Pancreas (tissue), 10 donors: Measurements from ENCODE around the gene BEGAIN. TPM values are rescaled to one million over a fixed set of nuclear protein-coding genes. Genes with fewer than 3 reads are reported as not detected.

ENCODE experiments used
- ATAC-seq, 4 donors: fragments of 200-7000 bp; cut with Tn5 transposase; one replicate each; pipeline versions ENCODE4 v1.8.0 to v1.9.1; 2020; ENCODE audit warnings: mild to moderate bottlenecking in 4 of 4, moderate library complexity in 4 of 4
- DNase-seq, 6 donors: peaks; one replicate each; pipeline ENCODE4 v3.0.0-alpha.2; 2020
- FAIRE-seq: peaks from 2 replicates; lab custom pipeline; 2012; peaks lifted over from hg19 to GRCh38; lab: Jason Lieb, UNC
- H3K27ac ChIP-seq, 4 donors: fragments of 200-600 bp; sonication (generic); 1 replicate in 3 of 4; 2 replicates in 1 of 4; pipeline versions ENCODE4 v1.5.0 to v1.8.0; 2020
- H3K27me3 ChIP-seq, 4 donors: fragments of 200-600 bp; one replicate each; pipeline ENCODE4 v1.8.0; 2021
- H3K36me3 ChIP-seq, 3 donors: fragments of 200-600 bp; sonication (generic) in 1 of 3; one replicate each; pipeline versions ENCODE4 v1.5.0 to v1.8.0; 2020 to 2021
- H3K4me1 ChIP-seq, 3 donors: fragments of 200-600 bp; one replicate each; pipeline ENCODE4 v1.8.0; 2021
- H3K4me3 ChIP-seq, 4 donors: fragments of 200-600 bp; sonication (generic) in 2 of 4; one replicate each; pipeline versions ENCODE4 v1.5.0 to v1.8.0; 2020 to 2021
- H3K9me3 ChIP-seq, 4 donors: fragments of 200-600 bp; one replicate each; pipeline ENCODE4 v1.8.0; 2021
- WGBS, 2 donors: extraction: QIAGEN DNeasy Blood & Tissue Kit; methylation state at CpG; one replicate each; pipeline ENCODE4 v1.1.7; 2013; 5-methylcytosine and 5-hydroxymethylcytosine counted together
- intact Hi-C, 3 donors: fragments of 100-400 bp; cut with DNase I; formaldehyde crosslinking; loops; one replicate each; pipeline versions ENCODE4 v1.11.1 to v1.14.2; 2022
- polyA plus RNA-seq, 2 donors: library from polyadenylated mRNA; stranded (reverse); fragments of 200-250 nt; gene quantifications; one replicate each; pipeline ENCODE4 v1.2.3, GENCODE V29; 2013
- total RNA-seq, 6 donors: library from RNA; stranded (reverse); fragmentation: NEBNext Ultra II Directional in 4 of 6; extraction: Animal tissue kit (Norgen Biotek cat#: 25700) in 4 of 6; gene quantifications; one replicate each; pipeline versions ENCODE4 v1.2.1 to v1.2.4, GENCODE V29; 2021 to 2023
- TF ChIP-seq, protein P1 (sequence below), 4 donors: fragments of 200-600 bp; sonication (generic) in 3 of 4; IDR thresholded peaks; one replicate each; pipeline versions ENCODE4 v1.5.0 to v1.8.0; 2021; ENCODE audit warnings: antibody characterized with exemption in 4 of 4
- donor health status: healthy with polysubstance abuse.
- donor health status: DM: no; HTN: no; CAD: no; lungs with moderate emphysema.
- donor health status: DM: no; HTN: no; CAD: no.
- donor health status: control.
- donor health status: control.
- donor health status: Bipolar disorder and iron deficiency.
- donor health status: DM: yes; HTN: yes; CAD: no.
- donor health status: DM: no; HTN: no; CAD: no.
- donor health status: DM: no; HTN: no; CAD: no.
- donor health status: DM: yes; HTN: yes; CAD: no.

The BEGAIN gene
- total and polyA plus RNA-seq, 8 donors, result 9.1 to 32.2 (median 15.4) TPM

- WGBS, 2 donors, result 72 to 75% methylated on average over 16 of the region's 16 CpGs
- Histone ChIP-seq H3K4me3 (no peak overlapping the region), H3K4me1 (peaks cover 2 to 9% (median 7%) of the 10 kb centered on the region in 3 donors), H3K27me3 (no peaks in the 10 kb centered on the region), H3K9me3 (no peaks in the 10 kb centered on the region), H3K27ac (no peak overlapping the region), H3K36me3 (no peaks in the 10 kb centered on the region)
- intact Hi-C loops, result no loop called here
- no peak for FAIRE-seq
- TF ChIP-seq, protein P1, sequence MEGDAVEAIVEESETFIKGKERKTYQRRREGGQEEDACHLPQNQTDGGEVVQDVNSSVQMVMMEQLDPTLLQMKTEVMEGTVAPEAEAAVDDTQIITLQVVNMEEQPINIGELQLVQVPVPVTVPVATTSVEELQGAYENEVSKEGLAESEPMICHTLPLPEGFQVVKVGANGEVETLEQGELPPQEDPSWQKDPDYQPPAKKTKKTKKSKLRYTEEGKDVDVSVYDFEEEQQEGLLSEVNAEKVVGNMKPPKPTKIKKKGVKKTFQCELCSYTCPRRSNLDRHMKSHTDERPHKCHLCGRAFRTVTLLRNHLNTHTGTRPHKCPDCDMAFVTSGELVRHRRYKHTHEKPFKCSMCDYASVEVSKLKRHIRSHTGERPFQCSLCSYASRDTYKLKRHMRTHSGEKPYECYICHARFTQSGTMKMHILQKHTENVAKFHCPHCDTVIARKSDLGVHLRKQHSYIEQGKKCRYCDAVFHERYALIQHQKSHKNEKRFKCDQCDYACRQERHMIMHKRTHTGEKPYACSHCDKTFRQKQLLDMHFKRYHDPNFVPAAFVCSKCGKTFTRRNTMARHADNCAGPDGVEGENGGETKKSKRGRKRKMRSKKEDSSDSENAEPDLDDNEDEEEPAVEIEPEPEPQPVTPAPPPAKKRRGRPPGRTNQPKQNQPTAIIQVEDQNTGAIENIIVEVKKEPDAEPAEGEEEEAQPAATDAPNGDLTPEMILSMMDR (IDR thresholded peaks at IDR 0.05), result no peak
- peak in 2 of 4 donors; percentile 11 to 33 for ATAC-seq
- no peak for DNase-seq
Observed at GRCh38 chr14:100552524-100553125, 34.6 kb downstream of the BEGAIN start.

- Histone ChIP-seq H3K27me3 (no peaks in the 10 kb centered on the region), H3K4me3 (no peak overlapping the region), H3K36me3 (no peaks in the 10 kb centered on the region), H3K9me3 (no peaks in the 10 kb centered on the region), H3K27ac (no peak overlapping the region), H3K4me1 (peaks cover 9 to 16% (median 10%) of the 10 kb centered on the region in 3 donors)
- 87 to 93% methylated on average over 11 of the region's 11 CpGs for WGBS, 2 donors
- FAIRE-seq (no peak), DNase-seq (no peak), ATAC-seq (no peak)
- TF ChIP-seq, protein P1 (IDR thresholded peaks at IDR 0.05), result no peak
- intact Hi-C loops, result no loop called here
Observed at GRCh38 chr14:100551056-100551455, 36.2 kb downstream of the BEGAIN start.

DNA sequence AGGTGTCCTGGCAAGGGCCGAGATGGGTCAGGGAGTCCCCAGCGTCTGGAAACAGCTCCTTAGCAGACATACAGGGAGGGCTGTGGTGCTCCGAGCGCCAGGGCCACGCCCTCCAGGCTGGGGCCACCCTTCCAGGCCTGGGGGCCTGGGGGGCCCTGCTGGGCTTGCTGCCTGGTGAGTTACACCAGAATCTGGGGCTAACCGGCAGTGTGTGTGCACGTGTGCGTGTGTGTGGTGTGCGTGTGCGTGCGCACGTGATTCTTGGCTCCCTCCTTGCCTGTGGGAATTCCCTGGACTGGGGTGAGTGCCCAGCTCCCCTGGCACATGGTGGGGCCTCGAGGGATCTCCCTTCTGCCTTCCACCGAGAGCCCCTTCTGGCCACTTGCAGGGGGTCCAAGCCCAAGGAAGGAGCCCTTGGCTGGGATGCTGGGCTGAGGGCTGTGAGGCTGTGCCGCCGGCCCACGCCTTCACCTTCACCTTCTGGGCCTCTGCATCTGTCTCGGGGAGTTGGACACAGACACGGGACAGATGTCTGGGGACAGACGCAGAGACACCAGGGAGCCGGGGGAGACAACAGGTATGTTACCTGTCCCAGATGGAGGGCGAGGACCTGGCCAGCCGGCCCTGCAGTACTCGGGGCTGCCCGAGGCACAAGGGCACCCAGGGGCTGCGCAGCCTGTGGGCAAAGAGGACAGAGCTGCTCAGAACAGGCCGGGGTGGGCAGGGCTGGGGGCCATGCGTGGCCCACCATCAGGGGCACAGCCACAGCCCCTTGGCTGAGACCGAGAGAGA lies 37.2 kb downstream of the BEGAIN start:
- intact Hi-C loops, result no loop called here
- Histone ChIP-seq H3K4me3 (no peak overlapping the region), H3K27me3 (no peaks in the 10 kb centered on the region), H3K36me3 (no peaks in the 10 kb centered on the region), H3K4me1 (peaks cover 9 to 16% (median 10%) of the 10 kb centered on the region in 3 donors), H3K27ac (peak overlapping the region in 1 of 4 donors; percentile 33), H3K9me3 (no peaks in the 10 kb centered on the region)
- DNase-seq, result peak in 1 of 6 donors; percentile 63
- 67 to 69% methylated on average over 27 to 29 of the region's 29 CpGs for WGBS, 2 donors
- ATAC-seq, result peak in 3 of 4 donors; percentile 5 to 9 (median 7)
- no peak for FAIRE-seq
- TF ChIP-seq, protein P1 (IDR thresholded peaks at IDR 0.05), result no peak

DNA sequence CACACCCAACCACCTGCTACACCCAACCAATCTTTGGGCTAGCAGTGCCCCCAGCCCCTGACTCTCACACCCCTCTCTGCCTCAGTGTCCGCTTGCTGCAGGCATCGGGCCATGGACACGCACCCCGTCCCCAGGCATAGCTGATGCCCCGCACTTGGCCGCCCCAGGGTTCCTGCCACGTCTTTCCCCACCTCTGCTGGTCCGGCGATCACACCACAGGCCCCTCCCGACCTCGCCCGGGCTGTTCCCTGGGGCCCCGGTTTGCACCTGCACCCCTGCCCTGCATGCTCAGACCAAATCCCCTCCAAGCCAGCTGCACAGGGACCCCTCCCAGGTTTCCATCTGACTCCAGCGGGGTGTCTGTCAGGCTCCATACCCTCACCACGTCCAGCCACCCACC lies 38.3 kb downstream of the BEGAIN start:
- Histone ChIP-seq H3K36me3 (no peaks in the 10 kb centered on the region), H3K4me1 (peaks cover 9 to 16% (median 10%) of the 10 kb centered on the region in 3 donors), H3K27ac (no peak overlapping the region), H3K9me3 (no peaks in the 10 kb centered on the region), H3K27me3 (no peaks in the 10 kb centered on the region), H3K4me3 (no peak overlapping the region)
- no peak for DNase-seq
- WGBS, 2 donors, result 89 to 92% methylated on average over 15 of the region's 15 CpGs
- TF ChIP-seq, protein P1 (IDR thresholded peaks at IDR 0.05), result no peak
- ATAC-seq, result no peak
- no peak for FAIRE-seq
- intact Hi-C loops, result no loop called here
